Neural cell (in vitro differentiated cells): Measurements from ENCODE around the gene RAB13. TPM values are rescaled to one million over a fixed set of nuclear protein-coding genes. Genes with fewer than 3 reads are reported as not detected.

ENCODE experiments used
- H2AFZ ChIP-seq: fragments of 200-600, 300-800 bp; sonication (generic), shearing (Covaris generic); 2 replicates; pipeline ENCODE4 v1.6.0; 2014; ENCODE audit warnings: low read depth, mild to moderate bottlenecking, antibody characterized with exemption, low read length, moderate library complexity
- H3F3A ChIP-seq: fragments of 200-600 bp; shearing (Covaris generic); 2 replicates; pipeline ENCODE4 v1.6.1; 2016; ENCODE audit warnings: mild to moderate bottlenecking, moderate library complexity, mixed read lengths, antibody characterized with exemption, low read length; ENCODE audit not compliant: insufficient read depth, poor library complexity, severe bottlenecking
- H3K27ac ChIP-seq: fragments of 200-600, 300-800 bp; sonication (generic), shearing (Covaris generic); 2 replicates; pipeline ENCODE4 v1.5.1; 2014; ENCODE audit warnings: mild to moderate bottlenecking, low read length, moderate library complexity
- H3K27me3 ChIP-seq: fragments of 300-800, 200-600 bp; sonication (generic), shearing (Covaris generic); 2 replicates; pipeline ENCODE4 v1.6.0; 2014; ENCODE audit warnings: mild to moderate bottlenecking, low read depth, low read length, moderate library complexity; ENCODE audit not compliant: insufficient read depth
- H3K36me3 ChIP-seq: fragments of 300-800, 200-600 bp; sonication (generic), shearing (Covaris generic); 2 replicates; pipeline ENCODE4 v1.5.1; 2014; ENCODE audit warnings: mild to moderate bottlenecking, antibody characterized with exemption, low read length, moderate library complexity; ENCODE audit not compliant: insufficient read depth
- H3K4me2 ChIP-seq: fragments of 300-800, 200-600 bp; sonication (generic), shearing (Covaris generic); 2 replicates; pipeline ENCODE4 v1.6.0; 2014; ENCODE audit warnings: mild to moderate bottlenecking, low read length
- H3K4me3 ChIP-seq: fragments of 300-800, 200-600 bp; sonication (generic), shearing (Covaris generic); 2 replicates; pipeline ENCODE4 v1.5.1; 2014; ENCODE audit warnings: mild to moderate bottlenecking, low read length, moderate library complexity
- H3K79me2 ChIP-seq: fragments of 200-600 bp; shearing (Covaris generic); replicated peaks from 2 replicates; pipeline ENCODE4 v1.6.0; 2014; ENCODE audit warnings: mild to moderate bottlenecking, low read length, moderate library complexity; ENCODE audit not compliant: insufficient read depth
- H3K9ac ChIP-seq: fragments of 300-800, 200-600 bp; sonication (generic), shearing (Covaris generic); 2 replicates; pipeline ENCODE4 v1.6.1; 2016; ENCODE audit warnings: mild to moderate bottlenecking, low read length, mixed read lengths
- H3K9me2 ChIP-seq: fragments of 200-600 bp; shearing (Covaris generic); 2 replicates; pipeline ENCODE4 v1.6.1; 2016; ENCODE audit warnings: mild to moderate bottlenecking, low read length, mixed read lengths; ENCODE audit not compliant: insufficient read depth
- H3K9me3 ChIP-seq: fragments of 200-600, 300-800 bp; sonication (generic), shearing (Covaris generic); 2 replicates; pipeline ENCODE4 v1.6.1; 2016; ENCODE audit warnings: mild to moderate bottlenecking, mixed run types, low read length, moderate library complexity, mixed read lengths
- H4K20me1 ChIP-seq: fragments of 200-600 bp; shearing (Covaris generic); 2 replicates; pipeline ENCODE4 v1.6.1; 2016; ENCODE audit warnings: mild to moderate bottlenecking, mixed run types; ENCODE audit not compliant: insufficient read depth
- CTCF ChIP-seq: fragments of 450-650 bp; IDR thresholded peaks from 2 replicates; pipeline ENCODE4 v1.5.1; 2014; ENCODE audit warnings: antibody characterized with exemption, mild to moderate bottlenecking, moderate library complexity; ENCODE audit not compliant: poor library complexity, severe bottlenecking
- EP300 ChIP-seq: fragments of 450-650 bp; conservative IDR thresholded peaks from 2 replicates; pipeline ENCODE4 v1.6.1; 2014; ENCODE audit warnings: antibody characterized with exemption, mild to moderate bottlenecking, moderate library complexity; ENCODE audit not compliant: poor library complexity, severe bottlenecking
- EZH2 ChIP-seq: fragments of 200-600, 300-800 bp; shearing (Covaris generic), sonication (generic); IDR thresholded peaks from 2 replicates; pipeline ENCODE4 v1.6.1; 2014; ENCODE audit warnings: antibody characterized with exemption, low read length, borderline replicate concordance, mild to moderate bottlenecking; ENCODE audit not compliant: insufficient read depth, poor library complexity, severe bottlenecking
- MXI1 ChIP-seq: fragments of 450-650 bp; conservative IDR thresholded peaks from 2 replicates; pipeline ENCODE4 v1.6.1; 2014; ENCODE audit warnings: antibody characterized with exemption, mild to moderate bottlenecking; ENCODE audit not compliant: poor library complexity, severe bottlenecking
- POLR2AphosphoS5 ChIP-seq: IDR thresholded peaks from 2 replicates; pipeline ENCODE4 v1.6.1; 2012
- RAD21 ChIP-seq: fragments of 450-650 bp; conservative IDR thresholded peaks from 2 replicates; pipeline ENCODE4 v1.6.1; 2014; ENCODE audit warnings: antibody characterized with exemption, mild to moderate bottlenecking, moderate library complexity
- REST ChIP-seq: IDR thresholded peaks from 2 replicates; pipeline ENCODE4 v1.6.1; 2012; ENCODE audit warnings: borderline replicate concordance
- SMC3 ChIP-seq: fragments of 450-650 bp; conservative IDR thresholded peaks from 2 replicates; pipeline ENCODE4 v1.6.1; 2014; ENCODE audit warnings: antibody characterized with exemption, mild to moderate bottlenecking, moderate library complexity; ENCODE audit not compliant: poor library complexity
- TAF1 ChIP-seq: IDR thresholded peaks from 2 replicates; pipeline ENCODE4 v1.6.1; 2012; ENCODE audit warnings: low read depth
- polyA plus RNA-seq: library from polyadenylated mRNA; depleted of rRNA; stranded (reverse); fragments of >200 nt; gene quantifications from 2 replicates; pipeline ENCODE4 v1.2.3, GENCODE V29; 2014

Gene RAB13
- polyA plus RNA-seq, 1 donor from 2014 or later = 0.53 TPM

- peaks cover 4% of the 10 kb centered on the region for H3K79me2 ChIP-seq
- H3K9ac ChIP-seq = peak overlapping the region; percentile 79
- peak overlapping the region; percentile 67 for H3K4me2 ChIP-seq
- no peaks in the 10 kb centered on the region for H4K20me1 ChIP-seq
- H3K27me3 ChIP-seq = no peaks in the 10 kb centered on the region
- no peaks in the 10 kb centered on the region for H3K36me3 ChIP-seq
- H2AFZ ChIP-seq = peak overlapping the region; percentile 18
- no peak for TF ChIP-seq TAF1
- TF ChIP-seq EP300 = no peak
- TF ChIP-seq POLR2AphosphoS5 = peak; percentile 28
- no peak for TF ChIP-seq RAD21
- TF ChIP-seq SMC3 = no peak
- peak; percentile 51 for TF ChIP-seq MXI1
- TF ChIP-seq CTCF = no peak
- peak overlapping the region; percentile 47 for H3K27ac ChIP-seq
- H3K4me3 ChIP-seq = peak overlapping the region; percentile 85
- H3K9me3 ChIP-seq = no peaks in the 10 kb centered on the region
- no peaks in the 10 kb centered on the region for H3K9me2 ChIP-seq
- H3F3A ChIP-seq = no peaks in the 10 kb centered on the region
Observed at GRCh38 chr1:153945795-153946621, 40.1 kb downstream of the RAB13 start.

- Histone ChIP-seq H3K36me3 (no peaks in the 10 kb centered on the region), H3K4me2 (peak overlapping the region; percentile 67), H3F3A (no peaks in the 10 kb centered on the region), H3K27me3 (no peaks in the 10 kb centered on the region), H2AFZ (peak overlapping the region; percentile 18), H3K27ac (peak overlapping the region; percentile 47), H3K9me3 (no peaks in the 10 kb centered on the region), H3K9me2 (no peaks in the 10 kb centered on the region), H3K79me2 (peaks cover 4% of the 10 kb centered on the region), H3K9ac (peak overlapping the region; percentile 79), H3K4me3 (peak overlapping the region; percentile 85), H4K20me1 (no peaks in the 10 kb centered on the region)
- TF ChIP-seq REST = no peak
- TF ChIP-seq CTCF = no peak
- no peak for TF ChIP-seq EZH2
- no peak for TF ChIP-seq TAF1
- no peak for TF ChIP-seq RAD21
- TF ChIP-seq SMC3 = no peak
- no peak for TF ChIP-seq MXI1
- no peak for TF ChIP-seq POLR2AphosphoS5
- TF ChIP-seq EP300 = no peak
Observed at GRCh38 chr1:153945131-153945794, 40.9 kb downstream of the RAB13 start.
